Measurements from ENCODE around the gene HOXD11. TPM values are rescaled to one million over a fixed set of nuclear protein-coding genes. Genes with fewer than 3 reads are reported as not detected.

The HOXD11 gene
- total RNA-seq, 2 experiments from 2014 or later: not detected

DNA sequence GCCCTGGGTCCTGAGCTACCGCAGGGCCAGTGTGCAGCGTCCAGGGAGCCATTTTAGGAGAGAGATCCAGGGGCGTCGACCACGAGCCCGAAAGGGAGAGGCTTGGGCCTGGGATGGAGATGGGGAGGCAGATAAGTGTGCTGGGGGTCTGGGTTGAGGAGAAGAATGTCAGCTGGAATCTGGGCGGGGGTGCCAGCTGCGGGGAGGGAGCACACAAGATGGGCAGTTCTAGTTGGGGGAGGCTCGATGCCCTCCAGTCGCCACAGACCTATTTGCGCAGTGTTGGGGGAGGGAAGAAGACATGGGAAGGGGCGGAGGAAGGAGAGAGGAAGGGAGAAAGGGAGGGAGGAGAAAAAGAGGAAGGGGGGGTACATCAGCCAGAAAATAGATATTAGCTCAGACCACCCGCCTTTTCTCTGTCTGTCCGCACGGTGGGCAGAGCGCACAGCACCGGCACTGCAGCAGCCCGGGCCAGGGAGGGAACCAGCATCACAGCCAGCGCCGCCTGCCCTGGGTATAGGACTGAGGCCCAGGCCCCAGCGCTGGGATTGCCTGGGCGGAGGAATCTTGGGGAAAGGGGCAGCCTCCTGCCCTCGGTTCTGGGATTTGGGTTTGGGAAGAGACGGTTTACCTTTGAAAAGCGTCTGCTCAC lies 1.9 kb upstream of the HOXD11 start:
- intact Hi-C loops (cut with micrococcal nuclease): no loop called here
- no peak for DNase-seq
- peaks cover 5% of the 10 kb centered on the region for H3K36me3 Mint-ChIP-seq
- peaks cover 84% of the 10 kb centered on the region for H3K27me3 Mint-ChIP-seq
- ChIA-PET POLR2A (no interaction called here), CTCF (interaction anchor here (1.0 kb wide), 2 partner anchors 9 to 36 kb away, joined by 3 read pairs; no protein-coding TSS in a partner anchor)
- H3K4me1 Mint-ChIP-seq (ENCODE audit: low read depth): peaks cover 30% of the 10 kb centered on the region
- H3K9me3 Mint-ChIP-seq: no peaks in the 10 kb centered on the region
- no peak overlapping the region for H3K4me3 Mint-ChIP-seq
- H3K27ac Mint-ChIP-seq: no peak overlapping the region

DNA sequence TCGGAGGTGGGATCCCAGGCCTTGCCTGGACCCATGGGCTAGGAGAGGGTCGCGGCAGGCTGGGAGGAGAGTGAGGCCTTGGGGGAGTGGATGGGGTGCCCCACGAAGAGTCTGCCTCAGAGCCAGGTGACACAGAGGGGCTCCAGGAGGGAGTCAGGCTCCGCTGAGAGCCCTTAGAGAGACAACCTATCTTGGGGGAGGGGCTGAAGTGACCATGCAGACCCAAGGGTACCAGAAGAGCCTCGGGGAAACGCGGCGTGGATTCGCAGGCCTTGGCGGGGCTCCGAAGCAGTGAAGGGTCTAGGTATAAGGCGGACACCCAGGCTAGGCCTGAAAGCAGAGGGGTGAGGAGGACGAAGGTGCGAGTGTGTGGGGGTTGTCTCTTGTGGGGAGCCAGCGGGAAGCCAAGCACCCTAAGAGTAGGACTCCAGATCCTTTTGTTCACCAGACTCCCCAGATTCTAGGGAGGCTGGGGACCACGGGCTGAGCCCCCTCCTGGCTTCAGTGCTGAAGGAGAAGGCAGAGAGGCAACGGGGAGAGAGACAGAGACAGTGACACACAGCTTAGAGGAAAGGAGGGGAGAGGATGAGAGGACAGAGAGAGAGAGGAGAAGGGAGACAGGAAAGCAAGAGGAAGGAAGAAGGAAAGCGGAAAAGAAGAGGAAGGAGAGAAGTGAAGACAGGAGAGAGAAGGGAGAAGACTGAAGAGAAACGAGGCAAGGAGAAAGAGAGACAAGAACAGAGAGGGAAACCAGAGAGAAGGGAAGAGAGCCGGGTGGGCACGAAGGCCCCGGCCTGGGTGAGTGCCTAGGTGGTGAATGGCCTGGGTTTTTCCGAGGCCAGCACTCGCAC lies 1.1 kb upstream of the HOXD11 start:
- peaks cover 30% of the 10 kb centered on the region for H3K4me1 Mint-ChIP-seq (ENCODE audit: low read depth)
- H3K4me3 Mint-ChIP-seq: no peak overlapping the region
- H3K27ac Mint-ChIP-seq: no peak overlapping the region
- ChIA-PET CTCF (no interaction called here), POLR2A (no interaction called here)
- peaks cover 82% of the 10 kb centered on the region for H3K27me3 Mint-ChIP-seq
- intact Hi-C loops (cut with micrococcal nuclease): no loop called here
- no peak for DNase-seq
- peaks cover 5% of the 10 kb centered on the region for H3K36me3 Mint-ChIP-seq
- no peaks in the 10 kb centered on the region for H3K9me3 Mint-ChIP-seq

DNA sequence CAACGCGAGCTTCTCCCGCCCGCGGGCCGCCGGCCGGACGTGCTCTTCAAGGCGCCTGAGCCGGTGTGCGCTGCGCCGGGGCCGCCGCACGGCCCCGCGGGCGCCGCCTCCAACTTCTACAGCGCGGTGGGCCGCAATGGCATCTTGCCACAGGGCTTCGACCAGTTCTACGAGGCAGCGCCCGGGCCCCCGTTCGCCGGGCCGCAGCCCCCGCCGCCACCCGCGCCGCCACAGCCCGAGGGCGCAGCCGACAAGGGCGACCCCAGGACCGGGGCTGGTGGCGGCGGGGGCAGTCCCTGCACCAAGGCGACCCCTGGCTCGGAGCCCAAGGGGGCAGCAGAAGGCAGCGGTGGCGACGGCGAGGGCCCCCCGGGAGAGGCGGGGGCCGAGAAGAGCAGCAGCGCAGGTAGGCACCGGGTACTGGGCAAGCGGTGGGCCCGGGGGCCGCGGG lies 676 bp downstream of the HOXD11 start:
- no peak overlapping the region for H3K27ac Mint-ChIP-seq
- no peaks in the 10 kb centered on the region for H3K9me3 Mint-ChIP-seq
- no peak for DNase-seq
- ChIA-PET CTCF (no interaction called here), POLR2A (no interaction called here)
- no peak overlapping the region for H3K4me3 Mint-ChIP-seq
- H3K4me1 Mint-ChIP-seq (ENCODE audit: low read depth): peaks cover 30% of the 10 kb centered on the region
- peaks cover 80% of the 10 kb centered on the region for H3K27me3 Mint-ChIP-seq
- intact Hi-C loops (cut with micrococcal nuclease): no loop called here
- H3K36me3 Mint-ChIP-seq: peaks cover 5% of the 10 kb centered on the region

DNA sequence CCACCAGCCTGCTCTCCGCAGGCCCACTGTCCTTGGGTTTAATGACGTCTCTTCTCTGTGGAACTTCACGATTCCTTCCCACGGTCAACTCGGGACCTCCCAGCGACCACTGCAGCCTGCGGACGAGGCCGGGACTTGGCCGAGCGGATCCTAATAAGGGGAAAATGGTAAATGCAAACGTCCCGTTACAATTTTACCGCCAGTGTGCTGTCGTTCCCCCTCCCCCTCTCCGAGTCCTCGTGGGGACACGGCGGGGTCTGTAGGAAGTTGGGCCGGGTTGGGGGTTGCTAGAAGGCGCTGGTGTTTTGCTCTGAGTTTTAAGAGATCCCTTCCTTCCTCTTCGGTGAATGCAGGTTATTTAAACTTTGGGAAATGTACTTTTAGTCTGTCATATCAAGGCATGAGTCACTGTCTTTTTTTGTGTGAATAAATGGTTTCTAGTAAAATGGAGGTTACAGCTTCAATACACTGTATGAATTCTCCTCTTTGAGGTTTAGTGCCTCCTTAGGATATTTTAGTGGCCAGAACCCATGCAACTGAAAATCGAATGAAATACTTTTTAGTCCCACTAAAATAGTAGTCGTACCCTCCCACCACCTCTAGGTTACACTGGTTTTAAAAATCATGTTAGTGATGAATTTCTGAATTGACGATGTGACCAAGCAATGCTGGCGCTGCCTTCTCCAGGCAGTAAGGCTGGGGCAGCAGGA lies 2.3 kb downstream of the HOXD11 start:
- H3K36me3 Mint-ChIP-seq: peaks cover 5% of the 10 kb centered on the region
- ChIA-PET CTCF (interaction anchor here (1.6 to 1.8 kb wide), 3 partner anchors 11 to 346 kb away, joined by 7 to 8 read pairs (median 7); no protein-coding TSS in a partner anchor), POLR2A (no interaction called here)
- peaks cover 84% of the 10 kb centered on the region for H3K27me3 Mint-ChIP-seq
- peaks cover 26% of the 10 kb centered on the region for H3K4me1 Mint-ChIP-seq (ENCODE audit: low read depth)
- no peak for DNase-seq
- no peaks in the 10 kb centered on the region for H3K9me3 Mint-ChIP-seq
- H3K4me3 Mint-ChIP-seq: no peak overlapping the region
- intact Hi-C loops (cut with micrococcal nuclease): no loop called here
- H3K27ac Mint-ChIP-seq: no peak overlapping the region

DNA sequence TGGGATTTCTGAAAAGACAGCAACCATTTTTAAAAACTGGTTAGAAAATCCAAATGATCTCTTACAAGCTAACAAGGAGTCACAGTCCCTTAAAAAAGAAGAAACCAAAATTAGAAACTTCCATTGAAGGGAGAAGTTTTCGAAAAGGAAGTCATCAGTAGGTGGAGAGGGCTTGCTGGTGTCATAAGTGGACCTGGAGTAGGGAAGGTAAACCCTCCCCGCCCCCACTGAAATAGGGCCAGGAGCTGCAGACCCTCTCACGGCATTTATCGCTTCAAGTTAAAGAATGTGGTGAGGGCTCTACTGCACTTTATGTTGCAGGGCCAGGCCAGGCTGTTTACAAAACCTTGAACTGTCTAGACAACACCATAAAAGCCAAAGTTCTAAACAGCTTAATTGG lies 2.9 kb downstream of the HOXD11 start:
- H3K4me3 Mint-ChIP-seq: no peak overlapping the region
- peaks cover 23% of the 10 kb centered on the region for H3K4me1 Mint-ChIP-seq (ENCODE audit: low read depth)
- peaks cover 5% of the 10 kb centered on the region for H3K36me3 Mint-ChIP-seq
- intact Hi-C loops (cut with micrococcal nuclease): loop anchor here (2.0 to 5.0 kb wide), 2 partner anchors 25 to 52 kb away; no protein-coding TSS in a partner anchor
- no peak overlapping the region for H3K27ac Mint-ChIP-seq
- H3K9me3 Mint-ChIP-seq: no peaks in the 10 kb centered on the region
- DNase-seq: no peak
- peaks cover 84% of the 10 kb centered on the region for H3K27me3 Mint-ChIP-seq
- POLR2A ChIA-PET: no interaction called here
- CTCF ChIA-PET: interaction anchor here (0.8 to 1.9 kb wide), 6 partner anchors 10 to 542 kb away, joined by 3 to 8 read pairs (median 7); no protein-coding TSS in a partner anchor

DNA sequence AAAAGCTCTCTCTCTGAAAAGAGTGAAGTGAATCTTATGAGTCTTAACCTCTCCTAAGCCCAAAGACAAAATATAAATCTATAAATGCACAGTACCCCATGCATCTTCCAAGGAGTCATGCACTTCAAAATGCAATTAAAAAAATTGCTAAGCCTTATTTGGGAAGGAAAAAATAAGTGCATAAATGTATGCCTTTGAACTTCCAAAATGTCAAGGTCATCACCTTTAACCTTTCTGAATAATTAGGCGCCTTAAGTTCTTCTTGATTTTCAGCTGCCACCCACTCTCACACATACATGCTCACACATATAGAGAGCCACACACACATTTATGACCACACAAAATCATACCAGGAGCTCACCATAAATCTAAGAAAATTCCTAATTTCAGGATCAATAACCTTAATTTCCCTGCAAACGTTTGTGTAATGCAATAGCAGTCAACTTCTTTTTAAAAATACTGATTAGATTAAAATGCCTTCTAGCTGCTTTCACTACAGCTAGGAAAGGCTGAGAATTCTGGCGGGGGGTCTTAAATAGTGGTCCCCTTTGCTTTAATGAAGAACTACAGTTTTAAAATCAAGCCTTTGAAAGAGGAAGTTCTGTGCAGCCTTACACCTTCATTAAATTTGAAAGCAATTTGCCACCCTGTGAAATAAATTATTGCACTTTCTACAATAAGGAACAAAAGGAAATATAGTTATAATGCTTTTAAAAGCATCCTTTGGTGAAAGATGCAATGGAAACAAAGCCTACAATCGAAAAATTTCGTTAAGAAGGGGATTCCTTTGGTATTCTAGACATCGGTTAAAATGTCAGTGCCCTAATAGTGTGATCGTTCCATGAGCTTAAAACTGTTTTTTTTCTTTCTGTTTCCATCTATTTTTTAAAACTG lies 3.6 kb downstream of the HOXD11 start:
- peaks cover 81% of the 10 kb centered on the region for H3K27me3 Mint-ChIP-seq
- intact Hi-C loops (cut with micrococcal nuclease): loop anchor here (2.0 to 5.0 kb wide), 2 partner anchors 26 to 52 kb away; no protein-coding TSS in a partner anchor
- peaks cover 18% of the 10 kb centered on the region for H3K4me1 Mint-ChIP-seq (ENCODE audit: low read depth)
- no peak for DNase-seq
- CTCF ChIA-PET: interaction anchor here (0.8 to 1.9 kb wide), 9 partner anchors 8 to 1037 kb away, joined by 3 to 13 read pairs (median 7); no protein-coding TSS in a partner anchor
- H3K27ac Mint-ChIP-seq: no peak overlapping the region
- H3K9me3 Mint-ChIP-seq: no peaks in the 10 kb centered on the region
- H3K36me3 Mint-ChIP-seq: peaks cover 5% of the 10 kb centered on the region
- POLR2A ChIA-PET: no interaction called here
- peak overlapping the region; percentile 8 for H3K4me3 Mint-ChIP-seq

DNA sequence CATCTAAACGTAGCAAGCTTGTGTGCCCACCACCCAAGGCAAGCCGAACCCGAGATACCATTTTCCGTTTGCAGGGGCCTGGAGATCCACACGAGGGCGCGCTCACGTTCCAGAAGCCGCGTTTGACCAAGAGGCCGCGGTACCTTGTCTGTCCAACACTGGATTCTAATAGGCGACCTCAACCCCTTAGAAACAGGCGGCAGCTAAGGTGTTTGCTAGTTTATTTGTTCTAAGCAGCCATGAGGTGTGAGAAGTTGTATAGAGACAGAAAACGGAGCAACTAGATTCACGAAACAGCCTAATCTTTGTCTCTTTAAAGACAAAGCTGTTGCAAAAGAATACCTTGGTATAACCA lies 4.2 kb downstream of the HOXD11 start:
- DNase-seq: peak; percentile 49
- Mint-ChIP-seq H3K36me3 (peaks cover 5% of the 10 kb centered on the region), H3K27ac (no peak overlapping the region), H3K27me3 (peaks cover 80% of the 10 kb centered on the region), H3K9me3 (no peaks in the 10 kb centered on the region), H3K4me1 (ENCODE audit: low read depth) (peaks cover 13% of the 10 kb centered on the region), H3K4me3 (peak overlapping the region; percentile 8)
- POLR2A ChIA-PET: no interaction called here
- intact Hi-C loops (cut with micrococcal nuclease): loop anchor here (2.0 to 5.0 kb wide), 2 partner anchors 26 to 51 kb away; no protein-coding TSS in a partner anchor
- CTCF ChIA-PET: interaction anchor here (1.0 to 1.9 kb wide), 7 partner anchors 8 to 541 kb away, joined by 3 to 13 read pairs (median 7); no protein-coding TSS in a partner anchor

DNA sequence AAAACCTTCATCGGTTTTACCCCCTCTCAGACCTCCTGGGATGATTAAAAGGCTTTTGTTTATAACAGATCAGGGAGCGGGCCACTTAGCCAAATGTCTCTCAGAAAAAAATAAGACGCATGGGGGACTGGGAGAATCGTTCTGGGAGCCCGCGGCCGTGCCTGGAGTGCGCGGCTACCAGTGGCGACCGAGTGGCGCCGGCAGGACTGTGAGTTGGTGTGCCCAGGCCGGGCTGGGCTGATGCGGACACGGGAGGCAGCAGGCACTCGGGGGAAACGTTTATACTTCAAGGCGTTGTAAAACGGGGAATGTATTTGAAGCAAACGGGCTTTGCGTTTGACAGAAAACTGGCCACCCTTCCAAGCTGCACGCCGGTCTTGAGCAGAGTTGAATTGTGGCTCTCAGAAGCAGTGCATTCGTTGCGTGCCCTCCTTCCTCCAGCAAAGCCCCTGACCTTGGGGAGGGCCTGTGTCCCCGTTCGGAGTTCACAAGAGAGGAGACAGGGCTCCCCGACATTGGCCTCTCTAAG lies 4.8 kb downstream of the HOXD11 start:
- ChIA-PET CTCF (interaction anchor here (1.6 to 1.9 kb wide), 2 partner anchors 15 to 20 kb away, joined by 8 to 13 read pairs; no protein-coding TSS in a partner anchor), POLR2A (no interaction called here)
- no peak overlapping the region for H3K27ac Mint-ChIP-seq
- H3K9me3 Mint-ChIP-seq: no peaks in the 10 kb centered on the region
- no peak for DNase-seq
- intact Hi-C loops (cut with micrococcal nuclease): loop anchor here (2.0 to 5.0 kb wide), 2 partner anchors 27 to 50 kb away; no protein-coding TSS in a partner anchor
- H3K4me3 Mint-ChIP-seq: no peak overlapping the region
- H3K27me3 Mint-ChIP-seq: peaks cover 84% of the 10 kb centered on the region
- peaks cover 10% of the 10 kb centered on the region for H3K36me3 Mint-ChIP-seq
- peaks cover 10% of the 10 kb centered on the region for H3K4me1 Mint-ChIP-seq (ENCODE audit: low read depth)

DNA sequence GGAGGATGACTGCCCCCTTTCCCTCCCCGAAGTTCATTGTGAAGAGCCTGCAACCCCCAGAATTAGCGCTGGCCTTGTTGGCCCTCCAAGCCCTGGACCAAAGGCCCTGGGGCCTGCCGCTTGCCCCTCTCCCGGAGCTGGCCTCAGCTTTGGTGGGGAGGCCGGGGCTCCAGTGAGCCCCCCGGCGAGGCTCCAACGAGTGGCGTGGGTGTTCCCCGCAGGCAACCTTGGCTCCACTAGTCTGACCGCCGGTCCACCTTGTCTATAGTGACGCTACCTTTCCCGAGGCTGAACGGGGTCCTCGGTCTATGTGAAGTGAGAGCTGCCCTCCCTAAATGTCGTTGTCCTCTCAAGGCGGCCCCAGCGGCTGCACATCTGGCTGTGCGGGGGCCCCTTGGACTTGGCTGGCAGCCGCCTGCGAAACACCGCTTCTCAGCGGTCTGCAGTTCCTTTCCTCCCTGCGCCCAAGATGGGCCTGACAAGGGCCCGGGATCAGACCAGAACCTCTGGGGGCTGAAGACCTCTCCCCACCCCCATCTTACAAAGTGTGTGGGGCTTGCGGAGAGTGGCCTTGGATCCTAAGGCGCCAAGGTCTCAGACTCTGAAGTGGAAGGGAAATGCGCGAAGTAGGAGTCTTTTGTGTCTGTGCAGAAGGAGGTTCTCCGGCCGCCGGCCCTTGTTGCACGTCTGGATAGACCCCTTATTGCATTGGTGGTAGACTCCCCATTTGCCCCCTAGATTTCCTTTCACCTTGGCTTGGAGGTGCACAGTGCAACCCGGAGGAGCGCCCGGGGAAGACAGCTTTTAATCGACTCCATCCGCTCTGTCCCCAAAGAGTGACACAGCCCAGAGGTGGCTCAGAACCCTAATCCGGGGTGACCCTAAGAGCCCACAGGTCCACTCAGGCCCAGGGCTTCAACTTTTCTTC lies 5.6 kb downstream of the HOXD11 start:
- peaks cover 84% of the 10 kb centered on the region for H3K27me3 Mint-ChIP-seq
- H3K9me3 Mint-ChIP-seq: no peaks in the 10 kb centered on the region
- DNase-seq: no peak
- H3K4me1 Mint-ChIP-seq (ENCODE audit: low read depth): peaks cover 8% of the 10 kb centered on the region
- ChIA-PET CTCF (interaction anchor here (0.8 kb wide), 1 partner anchor 539 kb away, joined by 5 read pairs; no protein-coding TSS in a partner anchor), POLR2A (no interaction called here)
- intact Hi-C loops (cut with micrococcal nuclease): loop anchor here (5.0 kb wide), 1 partner anchor 50 kb away; no protein-coding TSS in a partner anchor
- no peak overlapping the region for H3K27ac Mint-ChIP-seq
- no peak overlapping the region for H3K4me3 Mint-ChIP-seq
- H3K36me3 Mint-ChIP-seq: peaks cover 10% of the 10 kb centered on the region
